Activated T-cell treated with anti-CD3 and anti-CD28 coated beads, Interleukin-2, amount 50 U/mL, for 72 hours (primary cell): Measurements from ENCODE around the gene TAS2R14. TPM values are rescaled to one million over a fixed set of nuclear protein-coding genes. Genes with fewer than 3 reads are reported as not detected.

ENCODE experiments used
- ATAC-seq, 2 donors: fragments of 150-1000 bp; cut with Tn5 transposase; replicated peaks in 1 of 2; 2 replicates each; pipeline ENCODE4 v1.10.0; 2021; ENCODE audit warnings: moderate library complexity in 2 of 2, mild to moderate bottlenecking in 1 of 2
- DNase-seq, 2 donors: peaks; one replicate each; pipeline ENCODE4 v3.0.0; 2021 to 2022; ENCODE audit warnings: mixed read lengths in 1 of 2
- H3K27ac Mint-ChIP-seq: one replicate; pipeline ENCODE4 v1.8.0; 2022; ENCODE audit warnings: mild to moderate bottlenecking, moderate library complexity, mixed read lengths
- H3K27me3 Mint-ChIP-seq: one replicate; pipeline ENCODE4 v1.8.0; 2022; ENCODE audit warnings: low read depth, mixed read lengths
- H3K36me3 Mint-ChIP-seq, 2 donors: one replicate each; pipeline ENCODE4 v1.8.0; 2022; ENCODE audit warnings: mixed read lengths in 2 of 2, mild to moderate bottlenecking in 1 of 2; ENCODE audit not compliant: insufficient read depth in 2 of 2
- H3K4me1 Mint-ChIP-seq: one replicate; pipeline ENCODE4 v1.8.0; 2022; ENCODE audit warnings: low read depth, mixed read lengths
- H3K4me3 Mint-ChIP-seq, 2 donors: one replicate each; pipeline ENCODE4 v1.8.0; 2022; ENCODE audit warnings: mild to moderate bottlenecking in 2 of 2, mixed read lengths in 2 of 2, moderate library complexity in 2 of 2
- H3K9me3 Mint-ChIP-seq, 2 donors: one replicate each; pipeline ENCODE4 v1.8.0; 2022; ENCODE audit warnings: mixed read lengths in 2 of 2
- total RNA-seq, 2 donors: library from RNA; stranded (reverse); gene quantifications; one replicate each; pipeline ENCODE4 v1.2.3, GENCODE V29; 2022

TAS2R14 gene
- 1 to 10 TPM; 1.2 to 1.9 TPM for total RNA-seq

DNA sequence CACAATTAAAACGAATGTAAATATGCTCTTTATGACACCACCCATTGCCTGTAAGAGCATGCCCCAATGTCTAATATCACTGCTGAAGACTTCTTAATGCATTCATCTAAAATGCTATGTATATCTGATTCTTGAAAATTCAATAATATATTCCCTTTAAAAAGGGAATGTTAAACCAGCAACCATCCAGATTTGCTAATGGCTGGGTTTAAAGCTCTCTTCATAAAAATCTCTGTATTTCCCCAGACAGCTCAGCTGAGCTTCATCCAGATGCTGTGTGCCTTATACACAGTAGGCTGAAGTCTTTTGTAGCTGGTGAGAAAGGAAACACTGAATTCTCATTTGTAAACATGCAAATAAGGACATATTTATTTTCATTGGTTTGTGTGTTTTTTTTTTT lies at the start of gene TAS2R14:
TSS of gene TAS2R14 (minus strand) at position 101 of the 400 bp plus-strand sequence. CDS start at position 45, 56 bp downstream.
- H3K27me3 Mint-ChIP-seq, result no peaks in the 10 kb centered on the region
- DNase-seq, result no peak
- ATAC-seq, result no peak
- no peaks in the 10 kb centered on the region for H3K4me1 Mint-ChIP-seq
- H3K4me3 Mint-ChIP-seq, result no peak within 1 kb of the TSS
- H3K36me3 Mint-ChIP-seq, result no peaks in the 10 kb centered on the region
- H3K27ac Mint-ChIP-seq, result no peak within 1 kb of the TSS
- peaks cover 0 to under 1% of the 10 kb centered on the region in 2 donors for H3K9me3 Mint-ChIP-seq

DNA sequence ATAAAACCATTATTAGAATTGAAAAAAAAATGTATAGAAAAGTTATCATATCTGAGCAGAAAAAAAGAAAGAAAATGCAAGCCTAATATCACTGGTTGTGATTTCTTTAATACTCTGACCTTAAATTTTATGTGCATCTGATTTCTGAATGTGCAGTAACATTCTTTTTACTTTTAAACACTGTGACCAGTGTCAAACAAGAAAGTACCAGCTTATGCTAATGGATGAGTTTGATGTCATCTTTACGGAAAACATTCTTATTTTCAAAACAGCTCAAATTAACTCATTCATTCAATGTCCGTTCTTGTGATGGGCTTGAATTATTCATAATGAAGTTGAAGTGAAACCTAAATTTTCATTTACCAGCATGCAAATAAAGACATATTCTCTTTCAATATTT lies 47.7 kb upstream of the TAS2R14 start, which contains the start of gene TAS2R50:
TSS of gene TAS2R50 (minus strand) at position 101 of the 400 bp plus-strand sequence. CDS start at position 49, 52 bp downstream.
- H3K27ac Mint-ChIP-seq, result no peak within 1 kb of the TSS
- no peak for DNase-seq
- H3K4me1 Mint-ChIP-seq, result peaks cover 40% of the 10 kb centered on the region
- ATAC-seq, result no peak
- H3K9me3 Mint-ChIP-seq, result peaks cover 0 to 8% of the 10 kb centered on the region in 2 donors
- H3K4me3 Mint-ChIP-seq, result no peak within 1 kb of the TSS
- peaks cover 7 to 16% of the 10 kb centered on the region in 2 donors for H3K36me3 Mint-ChIP-seq
- H3K27me3 Mint-ChIP-seq, result peaks cover 13% of the 10 kb centered on the region

GRCh38 chr12:10982244-10982643 lies 43.2 kb upstream of the TAS2R14 start:
- peak; percentile 48 to 51 for DNase-seq
- peaks cover 37% of the 10 kb centered on the region for H3K27me3 Mint-ChIP-seq

DNA sequence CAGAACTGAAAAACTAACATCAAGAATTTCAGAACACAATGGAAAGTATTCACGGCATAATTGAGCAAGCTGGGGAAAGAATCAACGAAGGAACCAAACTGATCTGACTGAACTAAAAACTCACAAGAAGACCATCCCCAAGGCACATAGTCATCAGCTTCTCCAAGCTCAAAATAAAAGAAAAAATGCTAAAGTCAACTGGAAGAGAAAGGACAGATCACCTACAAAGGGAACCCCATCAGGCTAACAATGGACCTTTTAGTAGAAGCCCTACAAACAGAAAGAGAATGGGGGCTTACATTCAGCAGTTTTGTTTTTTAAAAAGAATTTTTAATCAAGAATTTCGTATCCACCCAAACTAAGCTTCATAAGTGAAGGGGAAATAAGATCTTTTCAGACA lies 35.9 kb upstream of the TAS2R14 start:
- no peaks in the 10 kb centered on the region for H3K36me3 Mint-ChIP-seq
- DNase-seq (no peak), ATAC-seq (no peak)
- H3K9me3 Mint-ChIP-seq, result no peaks in the 10 kb centered on the region
- H3K4me1 Mint-ChIP-seq, result no peaks in the 10 kb centered on the region
- H3K4me3 Mint-ChIP-seq, result no peak overlapping the region
- no peak overlapping the region for H3K27ac Mint-ChIP-seq
- peaks cover 27% of the 10 kb centered on the region for H3K27me3 Mint-ChIP-seq

More at GRCh38 chr12:10982244-10982643, 43.2 kb upstream of the TAS2R14 start:
- H3K27ac Mint-ChIP-seq, result no peak overlapping the region
- peak; percentile 97 for ATAC-seq
- H3K4me3 Mint-ChIP-seq, result peak overlapping the region in 1 of 2 donors; percentile 10
- H3K9me3 Mint-ChIP-seq, result no peaks in the 10 kb centered on the region
- H3K4me1 Mint-ChIP-seq, result peaks cover 32% of the 10 kb centered on the region
- H3K36me3 Mint-ChIP-seq, result peaks cover 0 to 4% of the 10 kb centered on the region in 2 donors

DNA sequence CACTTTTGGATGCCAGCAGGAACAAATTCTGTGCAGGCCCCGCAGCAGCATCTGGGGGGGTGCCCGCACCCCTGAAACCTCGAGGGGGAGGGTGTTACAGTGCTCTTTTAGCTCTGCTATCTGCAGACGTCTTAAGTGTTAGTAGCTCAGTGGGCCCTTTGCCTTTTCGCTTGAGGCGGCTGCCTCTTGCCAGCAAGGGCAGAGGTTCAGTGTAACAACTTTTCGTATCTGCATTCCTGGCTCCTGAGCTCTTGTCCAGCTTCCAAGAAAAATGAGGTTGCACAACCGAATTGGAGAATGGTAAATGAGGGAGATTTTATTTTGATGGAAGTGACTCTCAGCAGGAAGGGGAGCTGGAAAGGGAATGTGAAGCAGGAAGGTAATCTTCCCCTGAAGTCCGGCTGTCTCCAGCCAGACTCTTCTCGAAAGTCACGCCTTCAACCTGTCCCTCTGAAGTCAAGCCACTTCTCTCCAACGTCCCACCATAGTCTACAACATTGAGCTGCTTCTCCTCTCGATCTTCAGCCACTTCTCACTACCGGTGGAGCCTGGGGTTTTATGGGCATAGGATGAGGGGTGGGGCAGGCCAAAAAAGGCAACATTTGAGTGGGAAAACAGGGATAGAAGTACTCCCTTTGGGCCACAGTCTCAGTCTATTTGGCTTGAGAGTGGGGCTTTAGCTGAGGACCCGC lies 29.8 kb upstream of the TAS2R14 start:
- Mint-ChIP-seq H3K4me3 (no peak overlapping the region), H3K36me3 (peaks cover 0 to 2% of the 10 kb centered on the region in 2 donors), H3K4me1 (no peaks in the 10 kb centered on the region), H3K9me3 (no peaks in the 10 kb centered on the region), H3K27me3 (no peaks in the 10 kb centered on the region), H3K27ac (no peak overlapping the region)
- ATAC-seq (no peak), DNase-seq (no peak)

- Mint-ChIP-seq H3K4me3 (no peak overlapping the region), H3K9me3 (no peaks in the 10 kb centered on the region), H3K27me3 (no peaks in the 10 kb centered on the region), H3K36me3 (peaks cover 0 to 2% of the 10 kb centered on the region in 2 donors), H3K4me1 (no peaks in the 10 kb centered on the region), H3K27ac (no peak overlapping the region)
- ATAC-seq (no peak), DNase-seq (no peak)
These were observed 28.3 kb upstream of the TAS2R14 start for GRCh38 chr12:10967409-10967808.

DNA sequence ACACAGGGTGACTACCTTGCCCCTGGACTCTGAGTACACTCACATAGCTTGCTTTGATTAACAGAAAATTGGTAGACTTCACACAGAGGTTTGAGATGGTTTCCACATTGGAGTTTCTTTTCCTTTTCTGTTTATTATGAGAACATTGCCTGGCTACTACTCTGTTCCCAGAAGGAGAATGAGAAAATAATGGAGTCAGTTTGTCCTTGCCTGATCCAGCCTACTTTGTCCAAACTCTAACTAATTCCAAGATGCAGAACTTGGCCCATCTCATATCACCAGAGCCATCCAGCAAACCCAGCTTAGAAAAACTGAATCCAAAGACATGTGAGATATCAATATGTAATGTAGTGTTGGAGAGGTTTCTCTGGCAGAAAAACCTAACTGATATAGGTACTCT lies 27.3 kb upstream of the TAS2R14 start:
- Mint-ChIP-seq H3K36me3 (peaks cover 0 to 2% of the 10 kb centered on the region in 2 donors), H3K4me3 (no peak overlapping the region), H3K4me1 (no peaks in the 10 kb centered on the region), H3K27ac (no peak overlapping the region), H3K9me3 (no peaks in the 10 kb centered on the region), H3K27me3 (no peaks in the 10 kb centered on the region)
- no peak for ATAC-seq
- DNase-seq, result no peak

- Mint-ChIP-seq H3K27ac (no peak overlapping the region), H3K9me3 (no peaks in the 10 kb centered on the region), H3K4me3 (no peak overlapping the region), H3K36me3 (peaks cover 0 to 2% of the 10 kb centered on the region in 2 donors), H3K4me1 (peaks cover 5% of the 10 kb centered on the region), H3K27me3 (no peaks in the 10 kb centered on the region)
- DNase-seq, result no peak
- ATAC-seq, result no peak
These were observed 26.4 kb upstream of the TAS2R14 start for GRCh38 chr12:10965476-10965875.

DNA sequence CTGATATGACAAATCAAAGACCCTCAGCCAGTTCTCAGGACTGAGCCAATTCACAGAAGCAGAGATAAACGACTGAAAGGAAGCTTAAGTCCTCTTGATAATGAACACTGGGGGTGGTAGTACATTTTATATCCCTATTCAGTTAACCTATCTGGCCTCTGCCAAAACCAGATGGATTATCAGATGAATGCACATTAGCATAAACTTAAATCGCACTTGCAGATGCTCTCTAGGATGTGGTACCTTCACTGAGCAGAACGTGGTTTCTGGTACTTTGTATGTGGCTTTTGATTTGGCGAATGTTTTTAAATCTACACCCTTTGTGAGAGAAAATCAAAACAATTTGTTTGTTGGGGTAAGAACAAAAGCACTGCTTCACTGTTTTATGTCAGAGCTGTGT lies 21.1 kb upstream of the TAS2R14 start:
- no peak overlapping the region for H3K27ac Mint-ChIP-seq
- peaks cover 2 to 7% of the 10 kb centered on the region in 2 donors for H3K36me3 Mint-ChIP-seq
- H3K4me3 Mint-ChIP-seq, result no peak overlapping the region
- peaks cover under 1 to 5% of the 10 kb centered on the region in 2 donors for H3K9me3 Mint-ChIP-seq
- H3K27me3 Mint-ChIP-seq, result no peaks in the 10 kb centered on the region
- ATAC-seq, result no peak
- DNase-seq, result no peak
- H3K4me1 Mint-ChIP-seq, result peaks cover 13% of the 10 kb centered on the region

- H3K4me3 Mint-ChIP-seq, result no peak overlapping the region
- peaks cover 13% of the 10 kb centered on the region for H3K4me1 Mint-ChIP-seq
- no peaks in the 10 kb centered on the region for H3K27me3 Mint-ChIP-seq
- ATAC-seq, result no peak
- no peak for DNase-seq
- H3K27ac Mint-ChIP-seq, result no peak overlapping the region
- peaks cover 5 to 7% of the 10 kb centered on the region in 2 donors for H3K36me3 Mint-ChIP-seq
- peaks cover 4 to 5% of the 10 kb centered on the region in 2 donors for H3K9me3 Mint-ChIP-seq
These were observed 20.7 kb upstream of the TAS2R14 start for GRCh38 chr12:10959804-10960203.

GRCh38 chr12:10957741-10958140 lies 18.7 kb upstream of the TAS2R14 start:
- Mint-ChIP-seq H3K4me1 (peaks cover 13% of the 10 kb centered on the region), H3K27me3 (no peaks in the 10 kb centered on the region), H3K27ac (no peak overlapping the region), H3K4me3 (no peak overlapping the region), H3K36me3 (peaks cover 9 to 10% of the 10 kb centered on the region in 2 donors), H3K9me3 (peaks cover 5 to 7% of the 10 kb centered on the region in 2 donors)
- ATAC-seq, result no peak
- DNase-seq, result no peak

DNA sequence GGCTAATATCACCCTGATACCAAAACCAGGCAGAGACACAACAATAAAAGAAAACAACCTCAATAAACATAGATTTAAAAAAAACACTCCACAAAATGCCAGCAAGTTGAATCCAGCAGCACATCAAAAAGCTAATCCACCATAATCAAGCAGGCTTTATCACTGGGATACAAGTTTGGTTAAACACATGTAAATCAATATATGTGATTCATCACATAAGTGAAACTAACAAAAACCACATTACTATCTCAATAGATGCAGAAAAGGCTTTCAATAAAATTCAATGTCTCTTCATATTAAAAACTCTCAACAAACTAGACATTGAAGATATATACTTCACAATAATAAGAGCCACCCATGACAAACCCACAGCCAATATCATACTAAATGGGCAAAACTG lies 17.0 kb upstream of the TAS2R14 start:
- no peak overlapping the region for H3K4me3 Mint-ChIP-seq
- no peak for DNase-seq
- no peak for ATAC-seq

DNA sequence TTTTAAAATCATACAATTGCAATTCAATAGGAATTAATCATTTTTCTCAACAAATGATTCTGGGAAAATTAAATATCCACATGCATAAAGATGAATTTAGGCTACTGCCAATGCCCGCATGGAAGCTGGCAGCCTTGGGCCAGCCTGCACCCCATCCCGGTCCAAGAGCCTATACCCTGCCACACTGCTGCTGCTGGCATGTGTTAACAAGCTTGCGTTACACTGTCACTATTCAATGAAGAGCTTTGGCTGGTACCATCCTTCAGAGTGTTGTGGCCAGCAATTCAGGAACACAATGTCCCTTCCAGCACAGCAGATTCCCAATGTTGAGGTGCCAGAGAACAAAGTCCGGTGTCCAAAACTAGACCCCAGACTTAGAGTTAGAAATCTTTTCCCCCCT lies 13.6 kb upstream of the TAS2R14 start:
- H3K36me3 Mint-ChIP-seq, result peaks cover 13 to 15% of the 10 kb centered on the region in 2 donors
- H3K27me3 Mint-ChIP-seq, result no peaks in the 10 kb centered on the region
- H3K27ac Mint-ChIP-seq, result no peak overlapping the region
- DNase-seq (no peak), ATAC-seq (no peak)
- H3K4me3 Mint-ChIP-seq, result no peak overlapping the region
- peaks cover 8% of the 10 kb centered on the region for H3K4me1 Mint-ChIP-seq
- peaks cover 12 to 15% of the 10 kb centered on the region in 2 donors for H3K9me3 Mint-ChIP-seq

More for the DNA sequence above, 17.0 kb upstream of the TAS2R14 start:
- Mint-ChIP-seq H3K27me3 (no peaks in the 10 kb centered on the region), H3K36me3 (peaks cover 9 to 10% of the 10 kb centered on the region in 2 donors), H3K9me3 (peaks cover 5 to 7% of the 10 kb centered on the region in 2 donors), H3K27ac (no peak overlapping the region), H3K4me1 (peaks cover 11% of the 10 kb centered on the region)
